ENCODE measurements around the gene LRIT3.

Gene LRIT3, protein sequence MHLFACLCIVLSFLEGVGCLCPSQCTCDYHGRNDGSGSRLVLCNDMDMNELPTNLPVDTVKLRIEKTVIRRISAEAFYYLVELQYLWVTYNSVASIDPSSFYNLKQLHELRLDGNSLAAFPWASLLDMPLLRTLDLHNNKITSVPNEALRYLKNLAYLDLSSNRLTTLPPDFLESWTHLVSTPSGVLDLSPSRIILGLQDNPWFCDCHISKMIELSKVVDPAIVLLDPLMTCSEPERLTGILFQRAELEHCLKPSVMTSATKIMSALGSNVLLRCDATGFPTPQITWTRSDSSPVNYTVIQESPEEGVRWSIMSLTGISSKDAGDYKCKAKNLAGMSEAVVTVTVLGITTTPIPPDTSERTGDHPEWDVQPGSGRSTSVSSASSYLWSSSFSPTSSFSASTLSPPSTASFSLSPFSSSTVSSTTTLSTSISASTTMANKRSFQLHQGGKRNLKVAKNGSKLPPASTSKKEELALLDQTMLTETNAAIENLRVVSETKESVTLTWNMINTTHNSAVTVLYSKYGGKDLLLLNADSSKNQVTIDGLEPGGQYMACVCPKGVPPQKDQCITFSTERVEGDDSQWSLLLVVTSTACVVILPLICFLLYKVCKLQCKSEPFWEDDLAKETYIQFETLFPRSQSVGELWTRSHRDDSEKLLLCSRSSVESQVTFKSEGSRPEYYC

GRCh38 chr4:109847896-109848442 lies at the start of gene LRIT3:
Gene LRIT3 (plus strand): TSS chr4:109848107. CDS start chr4:109848202, 95 bp downstream.
- DNase-seq, result no peak

DNA sequence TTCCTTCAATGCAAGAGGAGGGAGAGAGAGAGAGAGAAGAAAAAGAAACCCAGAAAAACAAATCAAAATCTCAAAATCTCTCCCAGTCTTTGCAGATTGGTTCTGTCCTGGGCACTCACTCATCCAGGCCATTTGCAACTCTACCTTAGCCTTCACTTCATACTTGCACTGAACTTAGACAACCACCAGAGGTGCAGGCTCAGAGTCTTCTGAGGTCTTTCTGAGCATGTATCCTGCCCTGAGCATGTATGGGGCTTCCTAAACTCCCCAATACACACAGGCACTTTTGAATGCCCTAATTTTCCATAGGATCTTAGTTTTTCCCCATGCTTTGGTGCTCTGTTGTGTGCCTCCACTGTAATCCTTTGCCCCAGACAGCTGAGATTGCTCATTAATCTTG lies 49.0 kb upstream of the LRIT3 start:
- no peak for DNase-seq

GRCh38 chr4:109801099-109801789 lies 46.7 kb upstream of the LRIT3 start:
- no peak for DNase-seq

DNA sequence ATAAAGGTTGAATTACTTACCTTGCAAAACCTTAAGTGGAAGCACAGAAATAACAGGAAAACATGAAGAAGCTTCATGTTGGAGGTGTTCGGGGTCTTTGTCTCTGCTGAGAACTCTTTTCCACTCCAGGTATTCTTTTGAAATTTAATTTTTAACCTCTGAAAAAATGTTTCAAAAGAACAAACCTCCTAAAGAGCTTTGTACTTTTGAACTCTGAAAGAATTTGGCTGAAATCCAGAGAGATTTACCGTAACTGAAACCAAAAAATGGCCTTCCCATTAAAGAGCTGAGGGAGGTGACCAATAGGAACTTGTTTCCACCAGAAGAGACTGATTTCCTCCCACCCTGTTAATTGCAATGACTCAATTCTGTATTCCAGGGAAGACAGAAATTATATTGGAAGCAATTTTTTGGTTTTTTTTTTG lies 46.0 kb upstream of the LRIT3 start, which contains the start of gene CFI:
CFI (minus strand) TSS at position 105 of the 425 bp plus-strand sequence; CDS start at position 77, 28 bp downstream.
- no peak for DNase-seq

DNA sequence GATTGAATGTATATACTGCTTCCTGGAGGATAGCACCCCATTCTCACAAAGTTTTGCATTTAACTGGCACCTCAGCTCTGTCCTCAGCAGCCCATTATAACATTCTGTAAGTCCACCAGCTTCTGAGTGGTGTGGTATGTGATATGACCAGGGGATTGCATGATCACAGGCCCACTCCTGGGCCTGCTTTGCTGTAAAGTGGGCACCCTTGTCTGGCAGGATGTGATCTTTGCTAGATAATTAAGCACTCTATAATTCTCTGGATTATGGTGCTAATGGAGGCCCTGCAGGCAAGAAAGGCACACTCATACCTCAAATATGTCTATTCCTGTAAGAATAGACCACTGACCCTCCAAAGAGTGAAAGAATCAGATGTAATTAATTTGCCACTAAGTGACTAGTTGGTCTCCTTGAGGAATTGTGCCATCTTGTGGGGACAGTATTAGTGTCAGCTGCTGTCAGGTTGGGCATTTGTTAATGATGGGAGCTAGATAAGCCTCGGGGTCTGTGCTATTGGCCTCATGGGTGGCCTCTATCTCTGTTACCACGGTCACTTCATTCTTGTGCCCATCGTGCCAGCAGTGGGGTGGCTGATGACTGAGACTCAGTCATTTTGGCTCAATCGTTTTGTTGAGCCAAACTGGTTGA lies 43.9 kb upstream of the LRIT3 start:
- no peak for DNase-seq

DNA sequence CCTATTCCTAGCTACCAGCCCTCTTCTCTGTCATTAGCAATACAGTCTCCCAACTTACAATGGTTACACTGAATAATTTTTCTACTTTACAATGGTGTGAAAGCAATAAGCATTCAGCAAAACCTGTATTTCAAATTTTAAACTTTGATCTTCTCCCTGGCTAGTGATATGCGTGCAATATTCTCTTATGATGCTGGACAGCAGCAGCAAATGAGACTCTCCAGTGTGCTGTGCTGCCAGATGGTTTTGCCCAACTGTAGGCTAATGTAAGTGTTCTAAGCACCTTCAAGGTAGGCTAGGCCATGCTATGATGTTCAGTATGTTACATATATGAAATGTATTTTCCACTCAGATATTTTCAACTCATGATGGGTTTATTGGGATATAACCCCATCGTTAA lies 38.3 kb upstream of the LRIT3 start:
- no peak for DNase-seq

- no peak for DNase-seq
Observed at GRCh38 chr4:109810552-109811387, 37.1 kb upstream of the LRIT3 start.

DNA sequence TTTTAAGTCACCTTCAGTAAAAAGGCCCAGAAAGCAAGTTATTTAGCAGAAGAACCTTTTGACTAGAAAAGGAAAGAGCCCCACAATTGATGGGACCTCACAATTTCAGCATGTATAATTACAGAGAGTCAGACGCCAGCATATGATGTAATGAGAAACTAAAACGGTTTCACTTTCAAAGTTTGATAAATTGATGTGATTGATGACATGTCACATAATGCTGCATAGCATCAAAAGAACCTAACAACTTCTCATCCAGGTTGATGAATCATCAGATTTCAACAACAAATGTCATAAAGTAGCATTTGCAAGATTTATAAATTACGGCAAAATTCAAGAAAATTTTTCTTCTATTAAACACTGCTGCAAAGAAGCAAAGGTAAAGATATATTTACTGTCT lies 36.2 kb upstream of the LRIT3 start:
- DNase-seq, result no peak

DNA sequence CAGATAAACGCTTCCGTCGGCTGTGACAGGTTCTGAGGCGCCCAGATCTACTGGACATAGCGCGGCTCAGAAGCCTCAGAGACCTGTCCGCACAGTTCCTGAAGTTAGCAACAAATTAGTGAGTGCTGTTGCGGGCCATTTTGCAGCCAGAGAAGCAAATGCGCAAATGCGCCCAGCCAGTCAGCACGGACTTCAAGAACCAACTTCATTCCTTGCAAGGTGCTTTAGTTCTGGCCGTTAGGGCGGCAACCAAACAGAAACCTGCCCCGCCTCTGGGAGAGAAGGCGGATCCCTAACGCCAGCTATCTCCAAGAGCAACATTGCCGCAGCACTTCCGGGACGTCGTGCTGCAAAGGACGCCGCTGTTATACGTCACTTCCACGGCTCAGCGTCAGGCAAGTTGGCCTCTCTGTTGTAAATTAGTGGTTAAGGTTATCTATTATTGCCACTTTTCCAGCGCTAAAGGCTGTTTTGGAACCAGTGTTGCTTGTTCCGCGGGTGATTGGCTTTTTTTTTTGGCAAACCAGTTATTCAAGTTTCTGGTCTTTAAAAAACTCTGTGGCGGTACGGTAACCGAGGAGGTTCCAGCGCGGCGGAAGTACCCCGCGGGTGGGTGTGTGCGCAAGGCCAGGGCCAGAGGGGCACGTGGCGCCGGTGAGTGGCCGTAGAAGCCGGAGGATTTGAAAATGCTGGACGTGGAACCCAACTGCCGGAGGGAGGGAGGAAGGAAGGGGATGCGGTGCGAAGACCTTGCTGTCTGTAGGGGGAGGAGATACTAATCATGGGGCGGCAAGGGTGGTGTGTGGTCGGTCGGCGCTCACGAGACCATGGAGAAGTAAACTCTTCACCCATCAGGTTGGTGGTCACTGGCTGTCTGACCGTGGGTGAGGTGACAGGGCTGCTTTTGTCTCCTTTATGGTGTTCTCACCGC lies 32.5 kb upstream of the LRIT3 start, which contains the start of gene GAR1:
GAR1 (plus strand) TSS at position 612 of the 931 bp plus-strand sequence. CDS start 403 bp downstream, outside the sequence.
- peak; percentile 42 to 70 for DNase-seq

GRCh38 chr4:109816082-109816442 lies 31.8 kb upstream of the LRIT3 start:
- no peak for DNase-seq

DNA sequence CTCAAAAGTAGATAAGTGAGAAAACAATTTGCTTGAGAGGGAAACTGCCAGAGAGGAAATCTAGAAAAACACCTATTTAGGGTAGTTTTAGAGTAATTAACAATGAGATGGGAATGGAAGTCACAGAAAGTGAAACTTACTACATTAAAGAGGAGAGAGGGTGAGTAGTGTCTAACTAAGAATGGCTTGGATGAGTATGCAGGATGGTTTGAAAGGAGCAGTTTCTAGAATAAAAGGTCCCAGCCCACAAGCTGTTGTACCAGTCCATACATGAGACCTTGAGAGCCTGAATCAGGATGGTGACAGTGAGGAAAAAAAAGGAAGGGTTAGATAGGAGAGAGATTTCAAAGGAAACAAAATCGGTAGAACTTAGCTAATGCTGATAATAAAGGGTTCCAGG lies 31.0 kb upstream of the LRIT3 start:
- DNase-seq, result no peak

DNA sequence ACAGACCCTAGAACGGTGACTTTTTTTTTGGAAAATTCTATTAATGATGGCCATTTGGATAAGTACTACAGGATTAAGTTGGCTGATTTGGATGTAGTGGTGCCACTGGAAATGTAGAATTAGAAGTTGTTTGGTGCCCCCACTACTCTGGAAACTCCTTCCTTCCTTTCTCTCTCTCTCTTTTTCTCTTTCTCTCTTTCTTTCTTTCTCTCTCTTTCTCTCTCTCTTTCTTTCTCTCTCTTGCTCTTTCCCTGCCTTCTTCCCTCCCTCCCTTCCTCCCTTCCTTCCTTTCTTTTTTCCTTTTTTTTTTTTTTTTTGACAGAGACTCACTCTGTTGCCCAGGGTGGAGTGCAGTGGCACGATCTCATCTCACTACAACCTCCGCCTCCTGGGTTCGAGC lies 29.6 kb upstream of the LRIT3 start:
- DNase-seq, result no peak

- no peak for DNase-seq
Observed at GRCh38 chr4:109820563-109820962, 27.3 kb upstream of the LRIT3 start.

DNA sequence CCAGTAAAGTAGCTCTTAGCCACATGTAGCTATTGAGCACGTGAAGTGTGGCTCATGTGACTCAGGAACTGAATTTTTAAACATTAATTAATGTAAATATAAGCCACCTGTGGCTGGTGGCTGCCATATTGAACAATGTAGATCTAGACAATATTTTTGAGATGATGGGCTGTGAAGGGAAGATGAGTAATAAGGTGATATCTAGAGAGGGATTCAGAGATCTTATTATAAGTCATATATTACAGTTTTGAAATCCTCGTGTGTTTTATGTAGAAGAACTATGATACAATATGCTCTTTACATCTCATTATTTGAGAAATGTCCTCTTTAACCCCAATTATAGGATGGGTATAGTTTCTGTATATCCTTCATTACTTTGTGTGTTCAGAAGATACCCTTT lies 26.7 kb upstream of the LRIT3 start:
- no peak for DNase-seq

- no peak for DNase-seq
Observed at GRCh38 chr4:109826719-109827118, 21.2 kb upstream of the LRIT3 start.

DNA sequence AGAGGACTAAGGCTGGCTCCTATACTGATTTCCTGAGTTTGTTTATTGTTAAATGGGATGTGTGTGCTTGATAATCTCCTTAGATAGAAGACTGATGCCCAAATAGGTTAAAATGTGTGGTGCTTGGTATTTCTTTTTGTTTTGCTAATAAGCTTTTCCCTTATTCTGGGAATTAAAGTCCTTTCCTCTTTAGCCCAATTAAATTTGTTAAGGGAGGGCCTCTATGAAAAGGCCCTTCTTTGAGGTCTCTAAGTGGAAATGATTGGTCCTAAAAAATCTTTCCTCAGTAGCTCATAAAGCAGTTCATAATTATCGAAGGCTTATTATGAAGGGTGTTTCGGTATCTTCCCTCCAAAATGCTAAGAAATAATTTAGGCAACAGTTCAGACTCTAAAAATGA lies 20.2 kb upstream of the LRIT3 start, which contains the start of gene RRH:
RRH (plus strand) TSS at position 301 of the 400 bp plus-strand sequence; CDS start at position 357, 56 bp downstream.
- no peak for DNase-seq

DNA sequence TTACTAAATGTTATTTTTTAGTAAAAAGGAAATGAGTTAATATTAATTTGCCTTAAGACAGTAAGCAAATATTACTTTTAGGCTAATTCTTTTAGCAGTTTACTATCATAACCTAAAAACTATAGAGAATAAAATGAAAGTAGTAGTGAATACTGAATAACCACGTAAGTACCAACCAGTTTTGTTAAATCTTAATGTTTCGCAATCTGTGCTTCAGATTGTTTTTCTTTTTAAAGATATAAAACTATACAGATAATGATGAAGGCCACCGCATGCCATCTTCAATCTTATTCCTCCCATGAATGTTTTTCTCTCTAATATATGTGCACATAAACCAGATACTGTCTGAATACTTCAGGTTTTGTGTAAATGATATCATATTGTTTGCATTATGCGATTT lies 14.2 kb upstream of the LRIT3 start:
- DNase-seq, result no peak

DNA sequence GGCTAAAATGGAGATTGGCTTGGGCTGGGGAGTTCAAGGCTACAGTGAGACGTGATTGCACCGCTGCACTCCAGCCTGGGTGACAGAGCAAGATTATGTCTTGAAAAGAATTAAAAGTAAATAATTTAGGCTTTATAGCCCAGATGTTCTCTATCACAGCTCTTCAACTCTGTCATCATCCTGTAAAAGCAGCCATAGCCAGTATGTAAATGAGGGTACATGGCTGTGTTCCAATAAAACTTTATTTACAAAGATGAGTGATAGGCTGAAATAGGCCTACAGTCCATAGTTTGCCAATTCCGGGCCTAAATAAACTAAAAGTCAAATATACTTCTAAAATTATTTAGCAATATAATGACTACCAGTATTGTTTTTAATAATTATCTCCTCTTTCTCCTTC lies 10.9 kb upstream of the LRIT3 start:
- DNase-seq, result no peak

GRCh38 chr4:109846395-109847098 lies 1.4 kb upstream of the LRIT3 start:
- DNase-seq, result no peak

DNA sequence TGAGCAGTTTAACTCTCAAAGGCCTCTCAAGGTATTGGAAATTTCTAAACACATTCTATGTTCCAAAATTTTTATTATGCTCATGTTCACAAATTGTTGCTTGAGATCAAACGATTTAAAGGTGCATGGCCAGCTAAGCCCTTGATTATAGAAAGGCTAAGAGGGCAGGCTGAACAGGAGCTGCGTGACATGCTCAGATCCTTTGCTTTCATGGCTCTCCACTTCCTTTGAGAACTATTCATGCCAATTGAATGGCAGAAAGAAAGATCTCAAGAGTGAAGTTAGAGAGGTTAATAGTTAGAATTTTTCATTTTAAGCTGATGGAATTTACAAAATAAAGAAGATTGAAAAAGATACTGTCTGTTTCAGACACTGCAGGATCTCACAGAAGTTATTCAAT lies 594 bp downstream of the LRIT3 start:
- no peak for DNase-seq
